ENCODE data around the gene PKP1. TPM values are rescaled to one million over a fixed set of nuclear protein-coding genes. Genes with fewer than 3 reads are reported as not detected.

The PKP1 gene
- total and polyA plus RNA-seq, 3 donors from 2014 or later = 0.11 to 0.63 (median 0.50) TPM

- H3K36me3 ChIP-seq (ENCODE audit: low read depth, missing control alignments) = no peaks in the 10 kb centered on the region
- H3K4me3 ChIP-seq = no peak overlapping the region
- no peak overlapping the region for H3K27ac ChIP-seq
- 63 to 76% methylated on average over 4 of the region's 4 CpGs for WGBS, 2 donors
- H3K9me3 ChIP-seq = no peaks in the 10 kb centered on the region
- H3K27me3 ChIP-seq = no peaks in the 10 kb centered on the region
- intact Hi-C loops (cut with DNase I; ENCODE audit: low total_unique reads) = no loop called here
- no peak for TF ChIP-seq POLR2A (IDR thresholded peaks at IDR 0.05)
- no peak for TF ChIP-seq CTCF (IDR thresholded peaks at IDR 0.05)
- H3K4me1 ChIP-seq = no peaks in the 10 kb centered on the region
- DNase-seq = no peak
Observed at GRCh38 chr1:201376107-201376463, 92.8 kb downstream of the PKP1 start.

- WGBS, 2 donors = 65 to 83% methylated on average over 6 to 11 of the region's 11 CpGs
- no peaks in the 10 kb centered on the region for H3K4me1 ChIP-seq
- no peak overlapping the region for H3K4me3 ChIP-seq
- H3K27me3 ChIP-seq = no peaks in the 10 kb centered on the region
- TF ChIP-seq POLR2A (IDR thresholded peaks at IDR 0.05) (no peak), CTCF (IDR thresholded peaks at IDR 0.05) (no peak)
- intact Hi-C loops (cut with DNase I; ENCODE audit: low total_unique reads) = no loop called here
- H3K27ac ChIP-seq = no peak overlapping the region
- DNase-seq = no peak
- H3K36me3 ChIP-seq (ENCODE audit: low read depth, missing control alignments) = no peaks in the 10 kb centered on the region
- H3K9me3 ChIP-seq = no peaks in the 10 kb centered on the region
Observed at GRCh38 chr1:201376464-201377374, 93.4 kb downstream of the PKP1 start.

- WGBS, 2 donors = 46 to 85% methylated on average over 5 to 9 of the region's 9 CpGs
- intact Hi-C loops (cut with DNase I; ENCODE audit: low total_unique reads) = no loop called here
- H3K4me3 ChIP-seq = no peak within 1 kb of the TSS
- no peaks in the 10 kb centered on the region for H3K9me3 ChIP-seq
- no peaks in the 10 kb centered on the region for H3K4me1 ChIP-seq
- H3K27ac ChIP-seq = no peak within 1 kb of the TSS
- H3K27me3 ChIP-seq = no peaks in the 10 kb centered on the region
- no peaks in the 10 kb centered on the region for H3K36me3 ChIP-seq (ENCODE audit: low read depth, missing control alignments)
- no peak for TF ChIP-seq POLR2A (IDR thresholded peaks at IDR 0.05)
- TF ChIP-seq CTCF (IDR thresholded peaks at IDR 0.05) = no peak
- no peak for DNase-seq
Observed at GRCh38 chr1:201377611-201378092, 94.3 kb downstream of the PKP1 start, which contains the start of gene TNNT2. Gene TNNT2 (minus strand): TSS chr1:201377680. CDS start chr1:201373254, 4,426 bp downstream.

GRCh38 chr1:201378804-201379203 lies 95.5 kb downstream of the PKP1 start:
- TF ChIP-seq CTCF (IDR thresholded peaks at IDR 0.05) = no peak
- TF ChIP-seq POLR2A (IDR thresholded peaks at IDR 0.05) = no peak
- WGBS, 2 donors = 88 to 100% methylated on average over 3 to 6 of the region's 6 CpGs
- DNase-seq = no peak

More at GRCh38 chr1:201378804-201379203, 95.5 kb downstream of the PKP1 start:
- Histone ChIP-seq H3K36me3 (ENCODE audit: low read depth, missing control alignments) (no peaks in the 10 kb centered on the region), H3K4me3 (no peak overlapping the region), H3K9me3 (no peaks in the 10 kb centered on the region), H3K4me1 (no peaks in the 10 kb centered on the region), H3K27me3 (no peaks in the 10 kb centered on the region), H3K27ac (no peak overlapping the region)
- intact Hi-C loops (cut with DNase I; ENCODE audit: low total_unique reads) = no loop called here

All from testis (tissue), 3 donors.